ENCODE results near the gene ZNF384.

ZNF384 gene

GRCh38 chr12:6723607-6724408 is 34.6 kb upstream of the ZNF384 start, which contains the start of gene COPS7A (continued):
- no peak for TF ChIP-seq ZNF555 (tag by site-specific recombination; conservative IDR thresholded peaks at IDR 0.05)
- peak; percentile 20; the same call in 1 of the 2 replicates for TF ChIP-seq ZNF184 (tag by site-specific recombination; IDR thresholded peaks at IDR 0.05)
- TF ChIP-seq, protein P1, sequence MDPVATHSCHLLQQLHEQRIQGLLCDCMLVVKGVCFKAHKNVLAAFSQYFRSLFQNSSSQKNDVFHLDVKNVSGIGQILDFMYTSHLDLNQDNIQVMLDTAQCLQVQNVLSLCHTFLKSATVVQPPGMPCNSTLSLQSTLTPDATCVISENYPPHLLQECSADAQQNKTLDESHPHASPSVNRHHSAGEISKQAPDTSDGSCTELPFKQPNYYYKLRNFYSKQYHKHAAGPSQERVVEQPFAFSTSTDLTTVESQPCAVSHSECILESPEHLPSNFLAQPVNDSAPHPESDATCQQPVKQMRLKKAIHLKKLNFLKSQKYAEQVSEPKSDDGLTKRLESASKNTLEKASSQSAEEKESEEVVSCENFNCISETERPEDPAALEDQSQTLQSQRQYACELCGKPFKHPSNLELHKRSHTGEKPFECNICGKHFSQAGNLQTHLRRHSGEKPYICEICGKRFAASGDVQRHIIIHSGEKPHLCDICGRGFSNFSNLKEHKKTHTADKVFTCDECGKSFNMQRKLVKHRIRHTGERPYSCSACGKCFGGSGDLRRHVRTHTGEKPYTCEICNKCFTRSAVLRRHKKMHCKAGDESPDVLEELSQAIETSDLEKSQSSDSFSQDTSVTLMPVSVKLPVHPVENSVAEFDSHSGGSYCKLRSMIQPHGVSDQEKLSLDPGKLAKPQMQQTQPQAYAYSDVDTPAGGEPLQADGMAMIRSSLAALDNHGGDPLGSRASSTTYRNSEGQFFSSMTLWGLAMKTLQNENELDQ (tag by site-specific recombination; IDR thresholded peaks at IDR 0.05; ENCODE audit: low read depth), result no peak
- TF ChIP-seq MYNN (tag by site-specific recombination; IDR thresholded peaks at IDR 0.05; ENCODE audit: borderline replicate concordance), result no peak
- TF ChIP-seq, protein P2, sequence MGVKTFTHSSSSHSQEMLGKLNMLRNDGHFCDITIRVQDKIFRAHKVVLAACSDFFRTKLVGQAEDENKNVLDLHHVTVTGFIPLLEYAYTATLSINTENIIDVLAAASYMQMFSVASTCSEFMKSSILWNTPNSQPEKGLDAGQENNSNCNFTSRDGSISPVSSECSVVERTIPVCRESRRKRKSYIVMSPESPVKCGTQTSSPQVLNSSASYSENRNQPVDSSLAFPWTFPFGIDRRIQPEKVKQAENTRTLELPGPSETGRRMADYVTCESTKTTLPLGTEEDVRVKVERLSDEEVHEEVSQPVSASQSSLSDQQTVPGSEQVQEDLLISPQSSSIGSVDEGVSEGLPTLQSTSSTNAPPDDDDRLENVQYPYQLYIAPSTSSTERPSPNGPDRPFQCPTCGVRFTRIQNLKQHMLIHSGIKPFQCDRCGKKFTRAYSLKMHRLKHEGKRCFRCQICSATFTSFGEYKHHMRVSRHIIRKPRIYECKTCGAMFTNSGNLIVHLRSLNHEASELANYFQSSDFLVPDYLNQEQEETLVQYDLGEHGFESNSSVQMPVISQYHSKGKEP (tag by site-specific recombination; IDR thresholded peaks at IDR 0.05), result peak; percentile 41; the same call in 1 of the 2 replicates
- peak; percentile 64; the same call in 1 of the 2 replicates for TF ChIP-seq ZBTB7A (tag by site-specific recombination; IDR thresholded peaks at IDR 0.05; ENCODE audit: low read depth)
- TF ChIP-seq, protein P3, sequence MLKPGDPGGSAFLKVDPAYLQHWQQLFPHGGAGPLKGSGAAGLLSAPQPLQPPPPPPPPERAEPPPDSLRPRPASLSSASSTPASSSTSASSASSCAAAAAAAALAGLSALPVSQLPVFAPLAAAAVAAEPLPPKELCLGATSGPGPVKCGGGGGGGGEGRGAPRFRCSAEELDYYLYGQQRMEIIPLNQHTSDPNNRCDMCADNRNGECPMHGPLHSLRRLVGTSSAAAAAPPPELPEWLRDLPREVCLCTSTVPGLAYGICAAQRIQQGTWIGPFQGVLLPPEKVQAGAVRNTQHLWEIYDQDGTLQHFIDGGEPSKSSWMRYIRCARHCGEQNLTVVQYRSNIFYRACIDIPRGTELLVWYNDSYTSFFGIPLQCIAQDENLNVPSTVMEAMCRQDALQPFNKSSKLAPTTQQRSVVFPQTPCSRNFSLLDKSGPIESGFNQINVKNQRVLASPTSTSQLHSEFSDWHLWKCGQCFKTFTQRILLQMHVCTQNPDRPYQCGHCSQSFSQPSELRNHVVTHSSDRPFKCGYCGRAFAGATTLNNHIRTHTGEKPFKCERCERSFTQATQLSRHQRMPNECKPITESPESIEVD (tag by site-specific recombination; IDR thresholded peaks at IDR 0.05), result no peak
- TF ChIP-seq ZNF214 (tag by site-specific recombination; IDR thresholded peaks at IDR 0.05; ENCODE audit: borderline replicate concordance), result no peak
- peak; percentile 94 for TF ChIP-seq ZXDB (tag by site-specific recombination; IDR thresholded peaks at IDR 0.05)
- TF ChIP-seq ZNF521 (tag by site-specific recombination; IDR thresholded peaks at IDR 0.05), result no peak
- TF ChIP-seq RBAK (tag by site-specific recombination; IDR thresholded peaks at IDR 0.05), result no peak
- TF ChIP-seq KLF9 (tag by site-specific recombination; IDR thresholded peaks at IDR 0.05; ENCODE audit: low read depth), result peak; percentile 90
- TF ChIP-seq, protein P4, sequence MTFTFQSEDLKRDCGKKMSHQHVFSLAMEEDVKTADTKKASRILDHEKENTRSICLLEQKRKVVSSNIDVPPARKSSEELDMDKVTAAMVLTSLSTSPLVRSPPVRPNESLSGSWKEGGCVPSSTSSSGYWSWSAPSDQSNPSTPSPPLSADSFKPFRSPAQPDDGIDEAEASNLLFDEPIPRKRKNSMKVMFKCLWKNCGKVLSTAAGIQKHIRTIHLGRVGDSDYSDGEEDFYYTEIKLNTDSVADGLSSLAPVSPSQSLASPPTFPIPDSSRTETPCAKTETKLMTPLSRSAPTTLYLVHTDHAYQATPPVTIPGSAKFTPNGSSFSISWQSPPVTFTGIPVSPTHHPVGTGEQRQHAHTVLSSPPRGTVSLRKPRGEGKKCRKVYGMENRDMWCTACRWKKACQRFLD (tag by site-specific recombination; IDR thresholded peaks at IDR 0.05), result no peak
- TF ChIP-seq ZNF664 (tag by site-specific recombination; IDR thresholded peaks at IDR 0.05), result peak; percentile 37; the same call in 1 of the 2 replicates
- TF ChIP-seq ZNF777 (tag by site-specific recombination; IDR thresholded peaks at IDR 0.05; ENCODE audit: borderline replicate concordance), result no peak
- no peak for TF ChIP-seq ZNF585B (tag by site-specific recombination; IDR thresholded peaks at IDR 0.05)
- TF ChIP-seq ZNF658 (tag by site-specific recombination; IDR thresholded peaks at IDR 0.05), result no peak
- no peak for TF ChIP-seq ZNF423 (tag by site-specific recombination; IDR thresholded peaks at IDR 0.05)
- TF ChIP-seq ZBTB17 (tag by site-specific recombination; IDR thresholded peaks at IDR 0.05), result peak; percentile 90
- no peak for TF ChIP-seq ZNF146 (tag by site-specific recombination; IDR thresholded peaks at IDR 0.05)
- TF ChIP-seq ZNF433 (tag by site-specific recombination; IDR thresholded peaks at IDR 0.05; ENCODE audit: low read depth), result no peak
- TF ChIP-seq ZNF776 (tag by site-specific recombination; IDR thresholded peaks at IDR 0.05; ENCODE audit: borderline replicate concordance), result no peak
- no peak for TF ChIP-seq ZNF175 (tag by site-specific recombination; IDR thresholded peaks at IDR 0.05)
- TF ChIP-seq ZNF155 (tag by site-specific recombination; IDR thresholded peaks at IDR 0.05), result no peak
- 0 out of 2 replicates have a peak, but pooled peaks have one; percentile 25 for TF ChIP-seq ZSCAN30 (tag by site-specific recombination; IDR thresholded peaks at IDR 0.05)
- peak; percentile 87 for TF ChIP-seq ZBTB10 (tag by site-specific recombination; IDR thresholded peaks at IDR 0.05)
- TF ChIP-seq SP7 (tag by site-specific recombination; IDR thresholded peaks at IDR 0.05), result peak; percentile 92
- peak; percentile 77 for TF ChIP-seq YY1 (tag by site-specific recombination; IDR thresholded peaks at IDR 0.05)
- TF ChIP-seq ZNF26 (tag by site-specific recombination; IDR thresholded peaks at IDR 0.05), result no peak
